GM12872 (cell line): ENCODE results near the gene C4orf33.

ENCODE experiments used
- CTCF ChIP-seq: IDR thresholded peaks from 3 replicates; pipeline ENCODE4 v1.5.1; 2011; ENCODE audit warnings: low read depth, mild to moderate bottlenecking, low read length, moderate library complexity; ENCODE audit not compliant: insufficient read depth

The C4orf33 gene

GRCh38 chr4:129148892-129149291, 52.9 kb downstream of the C4orf33 start:
- TF ChIP-seq CTCF = no peak

- no peak for TF ChIP-seq CTCF
Measured at GRCh38 chr4:129149906-129150305, 54.0 kb downstream of the C4orf33 start.

GRCh38 chr4:129152350-129152749, 56.4 kb downstream of the C4orf33 start:
- no peak for TF ChIP-seq CTCF

- no peak for TF ChIP-seq CTCF
Measured at GRCh38 chr4:129153700-129154099, 57.7 kb downstream of the C4orf33 start.

GRCh38 chr4:129162450-129162849, 66.5 kb downstream of the C4orf33 start:
- no peak for TF ChIP-seq CTCF

- TF ChIP-seq CTCF = no peak
Measured at GRCh38 chr4:129163427-129163826, 67.5 kb downstream of the C4orf33 start.

- TF ChIP-seq CTCF = no peak
Measured at GRCh38 chr4:129164243-129164642, 68.3 kb downstream of the C4orf33 start.
